KOPT-K1 (cell line): ENCODE data around the gene TGFBR3.

ENCODE experiments used
- H3K27ac ChIP-seq: fragments of 200-600 bp; sonication (generic); 2 replicates; pipeline ENCODE4 v1.5.1; 2016; ENCODE audit warnings: antibody characterized with exemption, mild to moderate bottlenecking, low read depth, low read length; ENCODE audit not compliant: poor library complexity, severe bottlenecking
- H3K36me3 ChIP-seq: fragments of 200-600 bp; sonication (generic); 2 replicates; pipeline ENCODE4 v1.5.1; 2017; ENCODE audit warnings: antibody characterized with exemption, mild to moderate bottlenecking, low read length, moderate library complexity; ENCODE audit not compliant: insufficient read depth
- H3K9me3 ChIP-seq: fragments of 200-600 bp; sonication (generic); 2 replicates; pipeline ENCODE4 v1.5.1; 2017; ENCODE audit warnings: antibody characterized with exemption, low read length, mild to moderate bottlenecking; ENCODE audit not compliant: insufficient read depth, poor library complexity, severe bottlenecking

The TGFBR3 gene

GRCh38 chr1:91765293-91765692, 120.7 kb downstream of the TGFBR3 start:
- Histone ChIP-seq H3K36me3 (no peaks in the 10 kb centered on the region), H3K9me3 (no peaks in the 10 kb centered on the region), H3K27ac (no peak overlapping the region)

GRCh38 chr1:91764471-91765115, 121.4 kb downstream of the TGFBR3 start:
- Histone ChIP-seq H3K9me3 (no peaks in the 10 kb centered on the region), H3K27ac (no peak overlapping the region), H3K36me3 (no peaks in the 10 kb centered on the region)

GRCh38 chr1:91763252-91763651, 122.7 kb downstream of the TGFBR3 start:
- Histone ChIP-seq H3K27ac (no peak overlapping the region), H3K36me3 (no peaks in the 10 kb centered on the region), H3K9me3 (no peaks in the 10 kb centered on the region)

GRCh38 chr1:91761295-91761721, 124.6 kb downstream of the TGFBR3 start:
- no peaks in the 10 kb centered on the region for H3K36me3 ChIP-seq
- no peak overlapping the region for H3K27ac ChIP-seq
- H3K9me3 ChIP-seq, result no peaks in the 10 kb centered on the region

- no peaks in the 10 kb centered on the region for H3K36me3 ChIP-seq
- H3K27ac ChIP-seq, result no peak overlapping the region
- H3K9me3 ChIP-seq, result no peaks in the 10 kb centered on the region
Measured at GRCh38 chr1:91760512-91760911, 125.4 kb downstream of the TGFBR3 start.

GRCh38 chr1:91759076-91759475, 126.9 kb downstream of the TGFBR3 start:
- Histone ChIP-seq H3K36me3 (no peaks in the 10 kb centered on the region), H3K9me3 (no peaks in the 10 kb centered on the region), H3K27ac (no peak overlapping the region)

- Histone ChIP-seq H3K27ac (no peak overlapping the region), H3K9me3 (no peaks in the 10 kb centered on the region), H3K36me3 (no peaks in the 10 kb centered on the region)
Measured at GRCh38 chr1:91757763-91758460, 128.0 kb downstream of the TGFBR3 start.

GRCh38 chr1:91755702-91756287, 130.2 kb downstream of the TGFBR3 start:
- Histone ChIP-seq H3K27ac (no peak overlapping the region), H3K36me3 (no peaks in the 10 kb centered on the region), H3K9me3 (no peaks in the 10 kb centered on the region)

GRCh38 chr1:91754816-91755580, 131.0 kb downstream of the TGFBR3 start:
- Histone ChIP-seq H3K27ac (no peak overlapping the region), H3K36me3 (no peaks in the 10 kb centered on the region), H3K9me3 (no peaks in the 10 kb centered on the region)

GRCh38 chr1:91754348-91754747, 131.6 kb downstream of the TGFBR3 start:
- H3K9me3 ChIP-seq, result no peaks in the 10 kb centered on the region
- H3K36me3 ChIP-seq, result no peaks in the 10 kb centered on the region
- H3K27ac ChIP-seq, result no peak overlapping the region

GRCh38 chr1:91753878-91754277, 132.1 kb downstream of the TGFBR3 start:
- Histone ChIP-seq H3K36me3 (no peaks in the 10 kb centered on the region), H3K27ac (no peak overlapping the region), H3K9me3 (no peaks in the 10 kb centered on the region)

- H3K9me3 ChIP-seq, result peaks cover 3% of the 10 kb centered on the region
- no peaks in the 10 kb centered on the region for H3K36me3 ChIP-seq
- H3K27ac ChIP-seq, result no peak overlapping the region
Measured at GRCh38 chr1:91752324-91752723, 133.6 kb downstream of the TGFBR3 start.

GRCh38 chr1:91751275-91751674, 134.7 kb downstream of the TGFBR3 start:
- Histone ChIP-seq H3K27ac (no peak overlapping the region), H3K36me3 (no peaks in the 10 kb centered on the region), H3K9me3 (peaks cover 14% of the 10 kb centered on the region)

- H3K27ac ChIP-seq, result no peak overlapping the region
- no peaks in the 10 kb centered on the region for H3K36me3 ChIP-seq
- H3K9me3 ChIP-seq, result peaks cover 14% of the 10 kb centered on the region
Measured at GRCh38 chr1:91750398-91750996, 135.5 kb downstream of the TGFBR3 start.

GRCh38 chr1:91749788-91750231, 136.1 kb downstream of the TGFBR3 start:
- Histone ChIP-seq H3K9me3 (peaks cover 14% of the 10 kb centered on the region), H3K36me3 (no peaks in the 10 kb centered on the region), H3K27ac (no peak overlapping the region)
